H1 (cell line): ENCODE results near the gene LILRB3. TPM values are rescaled to one million over a fixed set of nuclear protein-coding genes. Genes with fewer than 3 reads are reported as not detected.

ENCODE experiments used
- CTCF ChIA-PET: fragments of 300-600 bp; sonication (Branson Sonifier 250); formaldehyde crosslinking; loops from one replicate; lab custom pipeline; 2021; ENCODE audit not compliant: partially characterized antibody; lab: Charles Lee
- POLR2A ChIA-PET: fragments of 300-600 bp; sonication (Branson Sonifier 250); formaldehyde crosslinking; loops from one replicate; lab custom pipeline; 2021; ENCODE audit warnings: inconsistent platforms; ENCODE audit not compliant: partially characterized antibody; lab: Charles Lee
- DNase-seq, 2 experiments: peaks; one replicate each; pipeline versions ENCODE4 v3.0.0 to v3.0.0-alpha.2; 2010 to 2022; ENCODE audit warnings: low spot score in 2 of 2, low read depth in 1 of 2, mixed read lengths in 1 of 2
- FAIRE-seq: peaks from 2 replicates; lab custom pipeline; 2011; peaks lifted over from hg19 to GRCh38; lab: Jason Lieb, UNC
- H2AFZ ChIP-seq: 2 replicates; pipeline ENCODE4 v1.8.1; 2012; ENCODE audit warnings: low read length, inconsistent platforms
- H2AK5ac ChIP-seq: 2 replicates; pipeline ENCODE4 v1.6.1; 2013; ENCODE audit warnings: low read depth, low read length
- H2BK120ac ChIP-seq: replicated peaks from 2 replicates; pipeline ENCODE3; 2013; ENCODE audit warnings: low read depth, low read length, inconsistent platforms
- H2BK12ac ChIP-seq: 2 replicates; pipeline ENCODE4 v1.6.1; 2013; ENCODE audit warnings: low read depth, low read length
- H2BK15ac ChIP-seq: 2 replicates; pipeline ENCODE4 v1.6.1; 2013; ENCODE audit warnings: low read length
- H2BK20ac ChIP-seq: 2 replicates; pipeline ENCODE4 v1.6.1; 2013; ENCODE audit warnings: low read length
- H2BK5ac ChIP-seq: 2 replicates; pipeline ENCODE4 v1.6.1; 2013; ENCODE audit warnings: low read depth, low read length
- H3K14ac ChIP-seq: 2 replicates; pipeline ENCODE4 v1.6.1; 2013; ENCODE audit warnings: inconsistent platforms; ENCODE audit not compliant: insufficient read length
- H3K18ac ChIP-seq: 2 replicates; pipeline ENCODE4 v1.6.1; 2013; ENCODE audit warnings: low read length; ENCODE audit errors: extremely low read depth
- H3K23ac ChIP-seq: 2 replicates; pipeline ENCODE4 v1.6.1; 2013; ENCODE audit warnings: inconsistent platforms; ENCODE audit not compliant: insufficient read length
- H3K23me2 ChIP-seq: 2 replicates; pipeline ENCODE4 v1.6.1; 2013; ENCODE audit warnings: low read depth, low read length
- H3K27ac ChIP-seq: 2 replicates; pipeline ENCODE4 v1.6.1; 2011; ENCODE audit warnings: low read depth, low read length, inconsistent platforms
- H3K27me3 ChIP-seq, 4 experiments: replicated peaks in 1 of 4; 1 replicate in 1 of 4; 2 replicates in 3 of 4; pipeline versions ENCODE4 v1.6.1 to v1.8.1; 2011 to 2013; ENCODE audit warnings: low read length in 3 of 4, mild to moderate bottlenecking in 3 of 4, inconsistent platforms in 2 of 4, mixed read lengths in 2 of 4, moderate library complexity in 1 of 4; ENCODE audit not compliant: control insufficient read depth in 3 of 4, insufficient read depth in 3 of 4; ENCODE audit errors: extremely low read depth in 1 of 4
- H3K36me3 ChIP-seq, 4 experiments: 2 replicates each; pipeline versions ENCODE4 v1.6.1 to v1.8.1; 2011 to 2013; ENCODE audit warnings: mild to moderate bottlenecking in 4 of 4, low read length in 3 of 4, moderate library complexity in 2 of 4, control low read depth in 1 of 4, inconsistent platforms in 1 of 4; ENCODE audit not compliant: insufficient read depth in 4 of 4, control insufficient read depth in 2 of 4
- H3K4ac ChIP-seq: replicated peaks from 2 replicates; pipeline ENCODE3; 2013; ENCODE audit warnings: low read length, low read depth, mixed read lengths, inconsistent platforms; ENCODE audit not compliant: insufficient read length
- H3K4me1 ChIP-seq, 4 experiments: replicated peaks in 1 of 4; 1 replicate in 1 of 4; 2 replicates in 3 of 4; pipeline versions ENCODE4 v1.6.1 to v1.8.1; 2011 to 2013; ENCODE audit warnings: low read length in 3 of 4, inconsistent platforms in 2 of 4, mixed read lengths in 1 of 4; ENCODE audit not compliant: insufficient read depth in 4 of 4, control insufficient read depth in 3 of 4
- H3K4me2 ChIP-seq, 2 experiments: 2 replicates each; pipeline versions ENCODE4 v1.6.1 to v1.8.1; 2011 to 2013; ENCODE audit warnings: low read depth in 2 of 2, low read length in 2 of 2, control low read depth in 1 of 2, inconsistent platforms in 1 of 2, mild to moderate bottlenecking in 1 of 2; ENCODE audit not compliant: insufficient read depth in 1 of 2
- H3K4me3 ChIP-seq, 4 experiments: fragments of 200-600, 300-600 bp in 1 of 4; sonication (generic), shearing (Covaris generic), sonication (Bioruptor Twin) in 1 of 4; 2 replicates each; pipeline versions ENCODE4 v1.5.1 to v1.8.1; 2011 to 2016; ENCODE audit warnings: low read length in 4 of 4, low read depth in 3 of 4, control low read depth in 2 of 4, inconsistent platforms in 2 of 4, mild to moderate bottlenecking in 2 of 4, mixed read lengths in 1 of 4, moderate library complexity in 1 of 4; ENCODE audit not compliant: insufficient read depth in 2 of 4; ENCODE audit errors: extremely low read depth in 1 of 4
- H3K56ac ChIP-seq: replicated peaks from 2 replicates; pipeline ENCODE3; 2013; ENCODE audit warnings: low read depth, mild to moderate bottlenecking, mixed read lengths, low read length, inconsistent platforms; ENCODE audit not compliant: insufficient read length
- H3K79me1 ChIP-seq: 2 replicates; pipeline ENCODE4 v1.6.1; 2013; ENCODE audit warnings: low read depth, low read length, control low read depth
- H3K79me2 ChIP-seq, 2 experiments: 2 replicates each; pipeline versions ENCODE4 v1.6.1 to v1.8.1; 2012 to 2013; ENCODE audit warnings: low read length in 2 of 2, mild to moderate bottlenecking in 2 of 2, inconsistent platforms in 1 of 2; ENCODE audit not compliant: insufficient read depth in 2 of 2, control insufficient read depth in 1 of 2
- H3K9ac ChIP-seq, 4 experiments: replicated peaks in 1 of 4; 1 replicate in 1 of 4; 2 replicates in 3 of 4; pipeline versions ENCODE4 v1.6.1 to v1.8.1; 2011 to 2013; ENCODE audit warnings: low read depth in 3 of 4, low read length in 3 of 4, control low read depth in 2 of 4, mild to moderate bottlenecking in 2 of 4, moderate library complexity in 2 of 4, inconsistent platforms in 1 of 4; ENCODE audit errors: extremely low read depth in 1 of 4
- H3K9me3 ChIP-seq, 2 experiments: 2 replicates each; pipeline versions ENCODE4 v1.6.1 to v1.8.1; 2012 to 2013; ENCODE audit warnings: mild to moderate bottlenecking in 2 of 2, moderate library complexity in 2 of 2, control low read depth in 1 of 2, inconsistent platforms in 1 of 2, low read depth in 1 of 2, low read length in 1 of 2, mixed read lengths in 1 of 2; ENCODE audit not compliant: insufficient read depth in 2 of 2
- H4K20me1 ChIP-seq, 2 experiments: replicated peaks in 1 of 2; 2 replicates each; pipeline versions ENCODE3 to v1.8.1; 2011 to 2013; ENCODE audit warnings: inconsistent platforms in 2 of 2, low read length in 2 of 2, mild to moderate bottlenecking in 1 of 2; ENCODE audit not compliant: insufficient read depth in 2 of 2, control insufficient read depth in 1 of 2
- H4K5ac ChIP-seq: 2 replicates; pipeline ENCODE4 v1.6.1; 2013; ENCODE audit warnings: low read length, low read depth, mixed read lengths, inconsistent platforms; ENCODE audit not compliant: insufficient read length
- H4K8ac ChIP-seq: 2 replicates; pipeline ENCODE4 v1.8.0; 2013; ENCODE audit warnings: mild to moderate bottlenecking, moderate library complexity, low read length, inconsistent platforms; ENCODE audit not compliant: insufficient read depth; ENCODE audit errors: extremely low read depth
- H4K91ac ChIP-seq: replicated peaks from 2 replicates; pipeline ENCODE3; 2013; ENCODE audit warnings: low read length, mixed read lengths, inconsistent platforms; ENCODE audit not compliant: insufficient read length
- CBX5 ChIP-seq: fragments of 300-800, 300-1000 bp; sonication (generic); IDR thresholded peaks from 2 replicates; pipeline ENCODE4 v1.7.1; 2016; ENCODE audit warnings: antibody characterized with exemption, low read length, low read depth
- CHD2 ChIP-seq: IDR thresholded peaks from 2 replicates; pipeline ENCODE4 v1.6.1; 2012; ENCODE audit warnings: low read length, improper control_type of control experiment
- KDM5A ChIP-seq: fragments of 200-600 bp; IDR thresholded peaks from 2 replicates; pipeline ENCODE4 v1.7.1; 2012; ENCODE audit warnings: mild to moderate bottlenecking, low read length, inconsistent platforms, mixed read lengths
- SRF ChIP-seq: IDR thresholded peaks from 2 replicates; pipeline ENCODE4 v1.6.1; 2011; ENCODE audit warnings: mild to moderate bottlenecking, low read depth, low read length, moderate library complexity
- WGBS, 2 experiments: shearing (Covaris generic) in 1 of 2; methylation state at CpG; one replicate each; pipeline versions ENCODE4 v1.1.6 to v1.1.7; 2013 to 2015; ENCODE audit warnings: low lambda C conversion rate in 2 of 2, mixed read lengths in 2 of 2, inconsistent platforms in 1 of 2, low coverage in 1 of 2, missing lambda C conversion rate in 1 of 2; ENCODE audit not compliant: insufficient replicate concordance in 2 of 2, insufficient coverage in 1 of 2, insufficient read length in 1 of 2; ENCODE audit errors: extremely low coverage in 1 of 2, missing lambda C conversion rate in 1 of 2; 5-methylcytosine and 5-hydroxymethylcytosine counted together
- polyA plus RNA-seq, 7 experiments: library from polyadenylated mRNA; depleted of rRNA in 3 of 7; stranded (reverse) in 5 of 7; unstranded in 2 of 7; fragments of >200 nt in 5 of 7; fragments of 200-250 nt in 2 of 7; gene quantifications; 1 replicate in 5 of 7; 2 replicates in 1 of 7; 4 replicates in 1 of 7; pipeline versions ENCODE4 v1.2.1 to v1.2.3, GENCODE V29; 2011 to 2013; ENCODE audit warnings: missing spikeins in 2 of 7, mixed read lengths in 2 of 7
- total RNA-seq: library from RNA; stranded (reverse); fragmentation: NEBNext Ultra II Directional; extraction: Animal tissue kit (Norgen Biotek cat#: 25700); gene quantifications from 2 replicates; pipeline ENCODE4 v1.2.1, GENCODE V29; 2021

Gene LILRB3
- total and polyA plus RNA-seq, 2 of the 8 experiments (the other 6 are each of a cell fraction or from before 2014, with no cell fraction given) = not detected

DNA sequence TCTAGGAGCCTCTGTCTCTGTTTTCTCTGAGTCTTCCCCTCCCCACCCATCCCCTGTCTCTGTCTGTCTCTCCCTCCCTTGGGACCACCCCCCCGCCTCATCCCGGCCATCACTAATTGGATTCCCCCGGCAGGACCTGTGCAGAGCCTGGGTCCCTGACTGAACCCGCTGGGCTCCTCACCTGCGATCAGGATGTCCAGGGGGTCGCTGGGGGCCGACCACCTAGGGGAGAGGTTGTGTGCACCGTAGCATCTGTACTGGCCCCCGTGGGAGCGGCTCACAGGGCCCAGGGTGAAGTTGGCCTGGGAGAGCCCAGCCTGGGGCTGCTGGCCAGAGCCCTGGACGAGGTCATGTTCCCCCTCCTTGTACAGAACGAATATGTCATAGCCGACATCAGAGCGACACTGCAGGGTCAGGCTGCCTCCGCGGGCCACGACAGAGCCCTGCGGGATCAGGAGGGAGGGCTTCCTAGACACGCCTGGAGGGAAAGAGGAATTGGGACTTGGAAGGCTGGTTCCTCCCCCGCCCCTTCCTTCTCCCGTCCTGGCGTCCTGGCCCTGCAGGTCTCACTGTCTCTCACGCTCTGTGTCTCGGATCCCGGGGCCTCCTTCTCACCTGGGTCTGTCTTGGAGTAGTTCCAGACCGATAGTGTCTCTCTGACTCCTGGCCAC, 32.4 kb upstream of the LILRB3 start:
- ChIA-PET POLR2A (interaction anchor here (1.0 to 2.3 kb wide), 3 partner anchors 50 to 56 kb away, joined by 3 to 8 read pairs (median 8); no protein-coding TSS in a partner anchor), CTCF (interaction anchor here (0.5 to 2.7 kb wide), 3 partner anchors 11 to 101 kb away, joined by 3 to 35 read pairs (median 3); no protein-coding TSS in a partner anchor)
- H2BK120ac ChIP-seq = no peak overlapping the region
- TF ChIP-seq CHD2 (no peak), CBX5 (no peak), KDM5A (no peak), SRF (no peak)
- H3K27me3 ChIP-seq = no peaks in the 10 kb centered on the region; a peak in 2 of 7 replicates
- H3K79me1 ChIP-seq = no peaks in the 10 kb centered on the region
- no peak overlapping the region for H2BK15ac ChIP-seq
- H3K14ac ChIP-seq = no peak overlapping the region
- H2AFZ ChIP-seq = no peak overlapping the region
- no peaks in the 10 kb centered on the region for H3K79me2 ChIP-seq
- peak in 1 of 2 experiments; percentile 41 for DNase-seq
- H3K4me1 ChIP-seq = peaks cover 0 to 13% (median 1%) of the 10 kb centered on the region in 4 experiments; a peak in 4 of 7 replicates
- WGBS, 2 experiments = 87% methylated on average over 21 of the region's 26 CpGs; no CpG with 5 or more reads in 1 of the 2 experiments
- 0 out of 2 replicates have a peak overlapping the region, but pooled peaks have one; percentile 27 for H2BK12ac ChIP-seq
- no peak overlapping the region for H3K4ac ChIP-seq
- H4K91ac ChIP-seq = no peak overlapping the region
- no peak overlapping the region for H3K9ac ChIP-seq
- H3K23me2 ChIP-seq = no peaks in the 10 kb centered on the region
- no peak overlapping the region for H3K27ac ChIP-seq
- no peak overlapping the region for H3K56ac ChIP-seq
- no peak overlapping the region for H3K18ac ChIP-seq
- no peak for FAIRE-seq
- no peaks in the 10 kb centered on the region for H4K20me1 ChIP-seq
- H3K4me2 ChIP-seq = no peak overlapping the region
- H2BK5ac ChIP-seq = no peak overlapping the region
- H3K36me3 ChIP-seq = no peaks in the 10 kb centered on the region
- H4K8ac ChIP-seq = 0 out of 2 replicates have a peak overlapping the region, but pooled peaks have one; percentile 42
- no peak overlapping the region for H2AK5ac ChIP-seq
- no peak overlapping the region for H3K4me3 ChIP-seq
- H4K5ac ChIP-seq = no peak overlapping the region
- H3K23ac ChIP-seq = no peak overlapping the region
- no peaks in the 10 kb centered on the region for H3K9me3 ChIP-seq
- no peak overlapping the region for H2BK20ac ChIP-seq
